Astrocyte (in vitro differentiated cells and primary cell): Measurements from ENCODE around the gene NF2.

Experiments
- CTCF ChIP-seq: IDR thresholded peaks from 2 replicates; pipeline ENCODE4 v1.5.1; 2011; ENCODE audit warnings: low read depth, mild to moderate bottlenecking, inconsistent platforms, low read length, moderate library complexity; ENCODE audit not compliant: insufficient read depth
- EZH2 ChIP-seq: IDR thresholded peaks from 2 replicates; pipeline ENCODE4 v1.6.1; 2012; ENCODE audit warnings: mild to moderate bottlenecking, low read length, inconsistent platforms; ENCODE audit not compliant: insufficient read depth

- no peak for TF ChIP-seq CTCF
- no peak for TF ChIP-seq EZH2
Observed at GRCh38 chr22:29654420-29654819, 51.0 kb downstream of the NF2 start.
